ENCODE results near the gene USP36. TPM values are rescaled to one million over a fixed set of nuclear protein-coding genes. Genes with fewer than 3 reads are reported as not detected.

The USP36 gene
- polyA plus RNA-seq, 3 donors = 4.4 to 30.0 (median 6.1) TPM

DNA sequence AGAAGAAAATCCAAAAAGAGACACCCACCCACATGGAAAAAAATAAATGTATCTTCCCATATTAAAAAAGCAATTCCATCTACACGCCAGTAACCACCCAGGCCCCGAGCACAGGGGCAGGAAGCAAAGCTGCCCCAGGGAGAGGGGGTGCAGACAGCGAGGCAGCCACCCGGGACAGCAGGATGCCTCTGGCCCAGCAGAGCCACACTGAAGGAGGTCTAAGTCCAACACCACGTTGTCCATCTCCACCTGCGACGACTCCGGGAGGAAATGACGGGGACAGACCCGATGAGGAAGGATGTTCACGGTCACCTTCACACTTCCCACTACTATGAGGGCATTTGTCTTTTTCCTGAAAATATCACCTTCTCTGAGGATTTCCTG lies 44.1 kb downstream of the USP36 start:
- no peak overlapping the region for H3K9ac ChIP-seq (ENCODE audit: insufficient read depth, low read length, poor library complexity, severe bottlenecking)
- H3K4me1 Mint-ChIP-seq = peaks cover 10% of the 10 kb centered on the region
- H3K4me3 Mint-ChIP-seq = no peak overlapping the region
- intact Hi-C loops (cut with micrococcal nuclease) = no loop called here
- H3K9me3 Mint-ChIP-seq = no peaks in the 10 kb centered on the region
- no peak overlapping the region for H3K27ac Mint-ChIP-seq
- no peak overlapping the region for H2AFZ ChIP-seq (ENCODE audit: insufficient read depth, low read depth, low read length, poor library complexity, severe bottlenecking)
- no peaks in the 10 kb centered on the region for H3K4me1 ChIP-seq (ENCODE audit: control insufficient read depth in 1 of 2, insufficient read depth in 2 of 2, low read length in 2 of 2)
- H3K27me3 ChIP-seq (ENCODE audit: control insufficient read depth in 2 of 2, insufficient read depth in 2 of 2, low read length in 2 of 2) = no peaks in the 10 kb centered on the region
- H3K9me3 ChIP-seq (replicated peaks in 1 of 2; ENCODE audit: control insufficient read depth in 1 of 2, insufficient read depth in 1 of 2, low read length in 2 of 2) = no peaks in the 10 kb centered on the region
- no peak for DNase-seq
- H3K4me2 ChIP-seq (replicated peaks; ENCODE audit: extremely low read depth, low read length, poor library complexity, severe bottlenecking) = no peak overlapping the region
- H3K36me3 ChIP-seq (replicated peaks in 1 of 2; ENCODE audit: control insufficient read depth in 1 of 2, insufficient read depth in 2 of 2, low read length in 2 of 2) = peaks cover 52 to 83% of the 10 kb centered on the region in 2 donors
- H4K20me1 ChIP-seq (ENCODE audit: insufficient read depth, low read length) = peaks cover 21% of the 10 kb centered on the region
- H3K79me2 ChIP-seq (ENCODE audit: insufficient read depth, low read length) = no peaks in the 10 kb centered on the region
- H3K36me3 Mint-ChIP-seq = peaks cover 82 to 86% of the 10 kb centered on the region in 2 donors
- no peaks in the 10 kb centered on the region for H3K27me3 Mint-ChIP-seq (ENCODE audit: low read depth in 3 of 3)
- no peak overlapping the region for H3K4me3 ChIP-seq (replicated peaks in 1 of 3; ENCODE audit: low read depth in 2 of 3, low read length in 3 of 3)
- TF ChIP-seq, protein P1, sequence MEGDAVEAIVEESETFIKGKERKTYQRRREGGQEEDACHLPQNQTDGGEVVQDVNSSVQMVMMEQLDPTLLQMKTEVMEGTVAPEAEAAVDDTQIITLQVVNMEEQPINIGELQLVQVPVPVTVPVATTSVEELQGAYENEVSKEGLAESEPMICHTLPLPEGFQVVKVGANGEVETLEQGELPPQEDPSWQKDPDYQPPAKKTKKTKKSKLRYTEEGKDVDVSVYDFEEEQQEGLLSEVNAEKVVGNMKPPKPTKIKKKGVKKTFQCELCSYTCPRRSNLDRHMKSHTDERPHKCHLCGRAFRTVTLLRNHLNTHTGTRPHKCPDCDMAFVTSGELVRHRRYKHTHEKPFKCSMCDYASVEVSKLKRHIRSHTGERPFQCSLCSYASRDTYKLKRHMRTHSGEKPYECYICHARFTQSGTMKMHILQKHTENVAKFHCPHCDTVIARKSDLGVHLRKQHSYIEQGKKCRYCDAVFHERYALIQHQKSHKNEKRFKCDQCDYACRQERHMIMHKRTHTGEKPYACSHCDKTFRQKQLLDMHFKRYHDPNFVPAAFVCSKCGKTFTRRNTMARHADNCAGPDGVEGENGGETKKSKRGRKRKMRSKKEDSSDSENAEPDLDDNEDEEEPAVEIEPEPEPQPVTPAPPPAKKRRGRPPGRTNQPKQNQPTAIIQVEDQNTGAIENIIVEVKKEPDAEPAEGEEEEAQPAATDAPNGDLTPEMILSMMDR (IDR thresholded peaks at IDR 0.05) = no peak
- no peak overlapping the region for H3K27ac ChIP-seq (ENCODE audit: low read depth in 1 of 2, low read length in 2 of 2)
- WGBS (ENCODE audit: insufficient coverage) = 100% methylated on average over 2 of the region's 11 CpGs

DNA sequence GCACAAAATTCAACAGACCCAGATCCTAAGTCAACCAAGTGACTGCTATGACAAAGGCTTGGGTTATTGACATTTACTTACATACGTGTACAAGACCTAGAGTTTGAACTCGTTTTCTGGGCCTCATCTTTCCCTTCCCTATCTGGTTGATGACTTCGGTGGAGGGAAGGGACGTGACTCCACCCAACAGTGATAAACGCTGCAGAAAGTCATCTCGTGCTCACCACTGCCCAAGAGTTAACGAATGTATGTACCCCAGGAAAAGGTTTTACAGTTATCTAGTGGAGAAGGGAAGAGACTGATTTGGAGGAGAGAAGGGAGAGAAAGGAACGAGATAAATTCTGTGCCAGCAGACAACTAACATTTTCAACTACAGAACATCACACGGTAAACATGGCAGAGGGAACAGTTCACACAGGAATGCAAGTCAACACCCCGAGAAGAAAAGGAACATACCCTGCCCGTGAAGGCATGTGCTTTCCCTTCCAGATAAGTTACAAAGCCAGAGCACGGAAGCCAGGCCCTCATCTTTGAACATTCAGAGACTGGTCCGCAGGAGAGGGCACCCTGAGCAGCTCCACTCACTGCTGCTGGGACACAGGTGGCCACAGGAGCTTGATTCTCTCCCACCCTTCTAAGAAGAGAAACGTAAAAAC lies 44.6 kb downstream of the USP36 start:
- Mint-ChIP-seq H3K4me3 (no peak overlapping the region), H3K27ac (no peak overlapping the region), H3K27me3 (ENCODE audit: low read depth in 3 of 3) (no peaks in the 10 kb centered on the region), H3K9me3 (no peaks in the 10 kb centered on the region), H3K36me3 (peaks cover 77 to 84% of the 10 kb centered on the region in 2 donors), H3K4me1 (peaks cover 12% of the 10 kb centered on the region)
- H3K36me3 ChIP-seq (replicated peaks in 1 of 2; ENCODE audit: control insufficient read depth in 1 of 2, insufficient read depth in 2 of 2, low read length in 2 of 2) = peaks cover 52 to 81% of the 10 kb centered on the region in 2 donors
- WGBS (ENCODE audit: insufficient coverage) = 93% methylated on average over 10 of the region's 14 CpGs
- H3K4me2 ChIP-seq (replicated peaks; ENCODE audit: extremely low read depth, low read length, poor library complexity, severe bottlenecking) = no peak overlapping the region
- no peak overlapping the region for H3K9ac ChIP-seq (ENCODE audit: insufficient read depth, low read length, poor library complexity, severe bottlenecking)
- no peak overlapping the region for H2AFZ ChIP-seq (ENCODE audit: insufficient read depth, low read depth, low read length, poor library complexity, severe bottlenecking)
- intact Hi-C loops (cut with micrococcal nuclease) = no loop called here
- DNase-seq = no peak
- H3K27me3 ChIP-seq (ENCODE audit: control insufficient read depth in 2 of 2, insufficient read depth in 2 of 2, low read length in 2 of 2) = no peaks in the 10 kb centered on the region
- H3K4me1 ChIP-seq (ENCODE audit: control insufficient read depth in 1 of 2, insufficient read depth in 2 of 2, low read length in 2 of 2) = no peaks in the 10 kb centered on the region
- H3K27ac ChIP-seq (ENCODE audit: low read depth in 1 of 2, low read length in 2 of 2) = no peak overlapping the region
- H4K20me1 ChIP-seq (ENCODE audit: insufficient read depth, low read length) = peaks cover 21% of the 10 kb centered on the region
- TF ChIP-seq, protein P1 (IDR thresholded peaks at IDR 0.05) = no peak
- H3K79me2 ChIP-seq (ENCODE audit: insufficient read depth, low read length) = no peaks in the 10 kb centered on the region
- no peak overlapping the region for H3K4me3 ChIP-seq (replicated peaks in 1 of 3; ENCODE audit: low read depth in 2 of 3, low read length in 3 of 3)
- H3K9me3 ChIP-seq (replicated peaks in 1 of 2; ENCODE audit: control insufficient read depth in 1 of 2, insufficient read depth in 1 of 2, low read length in 2 of 2) = no peaks in the 10 kb centered on the region

Measured in CD14-positive monocyte (primary cell).